GM23248 (cell line): Measurements from ENCODE around the gene SMARCB1.

Experiments
- EZH2 ChIP-seq: fragments of 200-600 bp; sonication (generic); IDR thresholded peaks from 2 replicates; pipeline ENCODE4 v1.6.1; 2018; ENCODE audit warnings: antibody characterized with exemption, mild to moderate bottlenecking; ENCODE audit not compliant: insufficient read depth, poor library complexity, severe bottlenecking
- EZH2phosphoT487 ChIP-seq: fragments of 200-600 bp; sonication (generic); IDR thresholded peaks from 2 replicates; pipeline ENCODE4 v1.6.1; 2018; ENCODE audit warnings: antibody characterized with exemption, moderate library complexity, mild to moderate bottlenecking, low read depth; ENCODE audit not compliant: insufficient read depth

GRCh38 chr22:23744485-23744884 lies 42.3 kb upstream of the SMARCB1 start:
- TF ChIP-seq EZH2: no peak
- TF ChIP-seq EZH2phosphoT487: no peak
